AG04449 (cell line): Measurements from ENCODE around the gene LANCL2.

Source experiments
- CTCF ChIA-PET: fragments of 350-600 bp; formaldehyde crosslinking; extraction: SDS; loops from one replicate; lab custom pipeline; 2021; ENCODE audit warnings: antibody characterized with exemption; lab: Yijun Ruan, JAX
- POLR2A ChIA-PET: fragments of 400-600, 350-600 bp; formaldehyde crosslinking; extraction: SDS; loops from one replicate; lab custom pipeline; 2020; ENCODE audit warnings: antibody characterized with exemption, inconsistent platforms; lab: Yijun Ruan, JAX
- DNase-seq: peaks from one replicate; pipeline ENCODE4 v3.0.0-alpha.2; 2010; ENCODE audit warnings: low read depth, low spot score
- H3K4me3 ChIP-seq: 2 replicates; pipeline ENCODE4 v1.5.1; 2011; ENCODE audit warnings: low read depth, mild to moderate bottlenecking, control low read depth, low read length
- TF ChIP-seq, protein P1 (sequence below): IDR thresholded peaks from one replicate; pipeline ENCODE4 v1.5.1; 2011; ENCODE audit warnings: mild to moderate bottlenecking, moderate library complexity, low read length, control low read depth, inconsistent platforms; ENCODE audit not compliant: insufficient read depth; ENCODE audit errors: missing control alignments

The LANCL2 gene

DNA sequence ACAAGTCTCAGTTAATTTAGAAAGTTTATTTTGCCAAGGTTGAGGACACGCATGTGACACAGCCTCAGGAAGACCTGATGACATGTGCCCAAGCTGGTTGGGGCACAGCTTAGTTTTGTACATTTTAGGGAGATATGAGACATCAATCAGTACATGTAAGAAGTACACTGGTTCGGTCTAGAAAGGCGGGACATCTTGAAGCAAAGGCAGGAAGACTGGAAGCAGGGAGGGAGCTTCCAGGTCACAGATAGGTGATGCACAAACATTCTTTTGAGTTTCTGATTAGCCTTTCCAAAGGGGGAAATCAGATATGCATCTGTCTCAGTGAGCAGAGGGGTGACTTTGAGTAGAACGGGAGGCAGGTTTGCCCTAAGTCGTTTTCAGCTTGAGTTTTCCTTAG is 29.4 kb upstream of the LANCL2 start:
- no peak for DNase-seq
- no peak overlapping the region for H3K4me3 ChIP-seq
- CTCF ChIA-PET: interaction anchor here (1.1 to 1.2 kb wide), 2 partner anchors 9 to 56 kb away, joined by 3 to 4 read pairs; no protein-coding TSS in a partner anchor
- POLR2A ChIA-PET: no interaction called here
- TF ChIP-seq, protein P1, sequence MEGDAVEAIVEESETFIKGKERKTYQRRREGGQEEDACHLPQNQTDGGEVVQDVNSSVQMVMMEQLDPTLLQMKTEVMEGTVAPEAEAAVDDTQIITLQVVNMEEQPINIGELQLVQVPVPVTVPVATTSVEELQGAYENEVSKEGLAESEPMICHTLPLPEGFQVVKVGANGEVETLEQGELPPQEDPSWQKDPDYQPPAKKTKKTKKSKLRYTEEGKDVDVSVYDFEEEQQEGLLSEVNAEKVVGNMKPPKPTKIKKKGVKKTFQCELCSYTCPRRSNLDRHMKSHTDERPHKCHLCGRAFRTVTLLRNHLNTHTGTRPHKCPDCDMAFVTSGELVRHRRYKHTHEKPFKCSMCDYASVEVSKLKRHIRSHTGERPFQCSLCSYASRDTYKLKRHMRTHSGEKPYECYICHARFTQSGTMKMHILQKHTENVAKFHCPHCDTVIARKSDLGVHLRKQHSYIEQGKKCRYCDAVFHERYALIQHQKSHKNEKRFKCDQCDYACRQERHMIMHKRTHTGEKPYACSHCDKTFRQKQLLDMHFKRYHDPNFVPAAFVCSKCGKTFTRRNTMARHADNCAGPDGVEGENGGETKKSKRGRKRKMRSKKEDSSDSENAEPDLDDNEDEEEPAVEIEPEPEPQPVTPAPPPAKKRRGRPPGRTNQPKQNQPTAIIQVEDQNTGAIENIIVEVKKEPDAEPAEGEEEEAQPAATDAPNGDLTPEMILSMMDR: no peak

DNA sequence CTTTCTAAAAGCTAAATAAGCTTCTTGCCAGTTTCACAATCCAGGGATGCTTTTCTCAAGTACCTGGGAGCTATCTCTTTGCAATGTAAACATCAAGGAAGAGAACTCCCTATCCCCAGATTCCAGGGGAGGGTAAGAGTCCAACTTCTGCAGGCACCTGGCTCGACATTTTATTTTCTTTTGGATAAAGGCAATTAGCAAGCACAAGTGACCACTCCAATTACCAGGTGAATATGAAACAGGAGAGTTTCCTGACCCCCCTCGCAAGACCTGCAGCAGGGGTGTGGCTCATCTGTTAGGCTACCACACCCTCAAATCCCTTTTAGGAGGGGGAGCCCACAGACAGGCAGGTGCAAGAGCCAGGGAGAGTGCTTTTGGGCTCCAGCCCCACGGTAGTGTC is 28.6 kb upstream of the LANCL2 start:
- H3K4me3 ChIP-seq: no peak overlapping the region
- POLR2A ChIA-PET: no interaction called here
- CTCF ChIA-PET: no interaction called here
- TF ChIP-seq, protein P1: no peak
- no peak for DNase-seq

GRCh38 chr7:55339033-55340000 is 25.8 kb upstream of the LANCL2 start:
- H3K4me3 ChIP-seq: no peak overlapping the region
- ChIA-PET CTCF (no interaction called here), POLR2A (no interaction called here)
- DNase-seq: no peak
- TF ChIP-seq, protein P1: no peak

DNA sequence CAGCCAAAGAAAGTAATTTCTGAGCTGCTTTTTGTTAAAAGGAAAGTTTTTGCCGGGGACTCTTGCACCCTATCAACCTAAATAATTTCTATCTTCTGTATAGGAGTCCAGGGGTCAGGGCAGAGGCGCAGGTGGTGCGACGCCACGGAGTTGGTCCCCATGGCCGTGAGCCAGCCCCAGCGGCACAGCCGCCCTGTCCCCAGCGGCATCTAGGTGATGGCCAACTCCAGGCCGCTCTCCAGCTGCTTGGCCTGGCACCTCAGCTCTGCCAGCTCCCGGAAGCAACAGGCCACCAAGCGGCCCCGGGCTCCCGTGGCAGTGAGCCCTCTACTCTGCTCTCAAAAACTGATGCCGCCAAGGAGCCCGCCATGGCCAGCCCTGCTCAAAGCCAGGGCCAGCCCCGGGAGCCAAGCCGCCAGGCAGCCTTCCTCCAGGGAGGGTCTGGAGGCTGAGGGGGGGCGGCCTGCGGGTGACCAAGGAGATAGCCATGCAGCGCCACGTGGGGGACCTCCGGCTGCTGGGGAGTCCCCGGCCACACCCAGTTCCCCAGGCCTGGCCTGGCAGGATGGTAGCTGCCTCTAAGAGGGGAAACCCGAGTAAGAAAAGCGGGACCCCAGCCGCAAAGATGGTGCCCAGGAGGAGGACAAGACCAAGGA is 22.8 kb upstream of the LANCL2 start:
- no peak overlapping the region for H3K4me3 ChIP-seq
- ChIA-PET POLR2A (no interaction called here), CTCF (no interaction called here)
- DNase-seq: no peak
- TF ChIP-seq, protein P1: no peak

DNA sequence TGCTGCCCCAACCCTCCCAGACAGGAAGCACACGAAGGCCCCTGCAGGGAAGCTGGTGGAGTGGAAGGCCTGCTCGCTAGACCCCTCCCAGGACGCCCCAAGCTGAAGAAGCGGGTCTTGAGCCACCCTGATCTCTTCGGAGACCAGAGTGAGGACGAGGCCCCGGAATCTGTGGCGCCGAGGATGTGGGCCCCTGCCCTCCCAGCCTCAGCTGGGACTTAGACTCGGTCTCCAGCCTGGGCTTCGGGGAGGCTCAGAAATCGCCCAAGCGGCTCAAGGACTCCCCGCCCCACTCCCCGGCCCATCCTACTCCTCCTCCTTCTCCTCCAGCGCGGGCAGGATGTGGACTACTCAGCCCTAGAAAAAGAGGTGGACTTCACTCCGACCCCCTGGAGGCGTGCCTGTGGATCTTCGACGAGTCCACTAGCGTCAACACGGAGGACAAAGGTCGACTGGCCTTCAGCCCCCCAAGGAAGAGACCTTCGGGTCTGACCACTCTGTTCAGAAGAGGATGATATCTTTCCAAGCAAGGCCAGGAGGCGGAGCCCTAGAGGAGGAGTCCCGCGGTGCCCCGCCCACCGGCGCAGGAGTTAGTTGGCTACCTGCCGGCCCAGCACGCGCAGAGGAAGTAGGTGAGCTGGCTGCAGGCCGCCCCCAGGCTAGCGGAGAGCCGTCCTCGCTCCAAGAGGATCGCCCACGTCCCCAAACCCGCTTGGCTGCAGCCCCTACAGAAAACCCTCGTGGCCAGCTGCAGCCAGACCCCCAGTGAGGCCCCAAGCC is 21.9 kb upstream of the LANCL2 start:
- TF ChIP-seq, protein P1: no peak
- no peak for DNase-seq
- ChIA-PET POLR2A (no interaction called here), CTCF (interaction anchor here (1.0 to 1.1 kb wide), 2 partner anchors 72 to 80 kb away, joined by 3 read pairs; no protein-coding TSS in a partner anchor)
- no peak overlapping the region for H3K4me3 ChIP-seq
